ENCODE results near the gene LRRK1. TPM values are rescaled to one million over a fixed set of nuclear protein-coding genes. Genes with fewer than 3 reads are reported as not detected.
A peak's percentile ranks its signal among the peaks of the same experiment; 100 is the strongest.

The LRRK1 gene
- total RNA-seq, 1 donor from 2014 or later = 21.1 TPM

DNA sequence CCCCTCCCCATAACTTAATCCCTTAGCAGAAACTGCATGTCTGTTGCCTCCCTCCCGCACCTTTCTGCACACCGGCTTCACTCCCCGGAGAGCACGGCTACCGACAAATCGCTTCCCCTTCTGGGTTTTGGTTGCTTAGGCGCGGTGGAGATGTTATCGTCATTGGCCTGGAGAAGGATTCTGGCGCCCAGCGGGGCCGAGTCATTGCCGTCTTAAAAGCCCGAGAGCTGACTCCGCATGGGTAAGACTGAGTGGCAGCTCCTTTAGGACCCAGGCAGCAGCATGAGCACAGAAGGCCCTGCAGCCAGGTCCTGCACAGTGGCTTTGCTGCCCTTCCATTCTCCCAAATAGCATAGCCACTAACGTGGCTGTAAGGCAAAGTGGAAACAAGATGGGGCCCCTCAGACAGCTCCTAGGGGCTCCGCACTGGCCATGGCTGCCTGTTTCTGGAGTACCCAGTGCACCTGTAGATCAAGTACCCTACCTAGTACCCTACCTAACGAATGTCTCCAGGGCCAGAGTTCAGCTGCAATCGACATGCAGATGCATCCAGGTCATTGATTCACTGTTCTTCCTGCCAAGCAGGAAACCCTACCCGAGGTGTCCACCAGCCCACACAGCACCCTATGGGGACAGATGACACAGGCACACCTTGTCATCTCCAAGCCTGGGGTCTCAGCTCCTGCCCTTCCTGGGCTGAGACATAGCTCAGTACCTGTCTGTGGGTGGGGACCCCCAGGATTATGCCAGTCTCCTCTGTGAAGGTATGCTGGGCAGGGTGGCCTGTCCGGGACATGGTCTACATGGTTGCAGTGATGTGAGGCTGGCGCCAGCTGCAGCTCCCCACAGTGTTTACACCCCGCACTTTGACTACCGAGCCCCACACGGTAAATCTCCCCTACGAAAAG, 147.6 kb downstream of the LRRK1 start:
- TF ChIP-seq, protein P1, sequence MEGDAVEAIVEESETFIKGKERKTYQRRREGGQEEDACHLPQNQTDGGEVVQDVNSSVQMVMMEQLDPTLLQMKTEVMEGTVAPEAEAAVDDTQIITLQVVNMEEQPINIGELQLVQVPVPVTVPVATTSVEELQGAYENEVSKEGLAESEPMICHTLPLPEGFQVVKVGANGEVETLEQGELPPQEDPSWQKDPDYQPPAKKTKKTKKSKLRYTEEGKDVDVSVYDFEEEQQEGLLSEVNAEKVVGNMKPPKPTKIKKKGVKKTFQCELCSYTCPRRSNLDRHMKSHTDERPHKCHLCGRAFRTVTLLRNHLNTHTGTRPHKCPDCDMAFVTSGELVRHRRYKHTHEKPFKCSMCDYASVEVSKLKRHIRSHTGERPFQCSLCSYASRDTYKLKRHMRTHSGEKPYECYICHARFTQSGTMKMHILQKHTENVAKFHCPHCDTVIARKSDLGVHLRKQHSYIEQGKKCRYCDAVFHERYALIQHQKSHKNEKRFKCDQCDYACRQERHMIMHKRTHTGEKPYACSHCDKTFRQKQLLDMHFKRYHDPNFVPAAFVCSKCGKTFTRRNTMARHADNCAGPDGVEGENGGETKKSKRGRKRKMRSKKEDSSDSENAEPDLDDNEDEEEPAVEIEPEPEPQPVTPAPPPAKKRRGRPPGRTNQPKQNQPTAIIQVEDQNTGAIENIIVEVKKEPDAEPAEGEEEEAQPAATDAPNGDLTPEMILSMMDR (IDR thresholded peaks at IDR 0.05) = no peak
- TF ChIP-seq POLR2A (IDR thresholded peaks at IDR 0.05) = no peak
- TF ChIP-seq POLR2AphosphoS5 (IDR thresholded peaks at IDR 0.05; ENCODE audit: insufficient read depth in 1 of 2, low read depth in 1 of 2) = no peak
- intact Hi-C loops (cut with DNase I) = no loop called here
- Histone ChIP-seq H3K36me3 (peaks cover 0 to 4% of the 10 kb centered on the region in 2 donors), H3K4me3 (no peak overlapping the region), H3K27me3 (no peaks in the 10 kb centered on the region), H3K27ac (no peak overlapping the region), H3K9me3 (no peaks in the 10 kb centered on the region), H3K4me1 (peaks cover 19% of the 10 kb centered on the region)
- DNase-seq (ENCODE audit: extremely low spot score in 2 of 2) = no peak

DNA sequence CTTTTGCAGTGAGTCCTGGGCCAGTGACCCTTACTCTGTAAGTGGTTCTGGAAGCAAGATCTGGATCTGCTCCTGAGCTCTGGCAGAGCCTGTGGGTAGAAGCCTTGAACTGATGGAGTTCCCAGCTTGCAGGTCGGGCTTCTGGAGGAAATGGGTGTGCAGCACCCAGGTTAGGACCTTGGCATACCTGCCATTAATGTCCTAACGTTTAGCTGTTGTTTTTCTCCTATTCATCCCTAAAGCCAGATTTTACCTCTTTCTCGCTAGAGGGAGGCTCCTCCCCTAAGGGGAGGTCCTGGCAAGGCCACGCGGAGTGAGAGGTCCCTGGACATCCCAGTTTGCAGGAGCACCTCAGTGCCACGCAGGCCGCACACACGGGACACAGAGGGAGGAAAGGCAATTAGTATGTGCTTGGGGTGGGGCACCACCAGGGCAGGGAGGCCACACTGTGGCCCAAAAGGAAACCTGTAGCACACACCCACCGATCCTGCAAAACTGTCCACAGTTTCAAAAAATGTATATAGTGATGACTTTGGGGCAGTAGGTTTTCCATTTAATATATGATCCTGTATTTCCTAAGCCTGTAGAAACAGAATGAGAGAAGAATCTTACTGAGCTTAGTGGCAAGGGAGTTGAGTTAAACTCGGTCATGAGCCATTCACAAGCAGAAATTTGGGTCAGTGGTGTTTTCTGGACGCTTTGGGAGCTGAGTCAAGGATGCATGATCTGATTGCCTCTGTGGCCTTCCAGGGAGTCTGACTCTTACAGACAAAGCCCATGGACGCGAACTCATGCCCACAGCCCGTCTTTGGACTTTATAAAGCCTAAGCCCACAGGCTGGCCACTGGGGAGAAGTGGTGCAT, 148.7 kb downstream of the LRRK1 start:
- Histone ChIP-seq H3K4me3 (no peak overlapping the region), H3K27me3 (no peaks in the 10 kb centered on the region), H3K27ac (peak overlapping the region; percentile 64), H3K36me3 (peaks cover 0 to 4% of the 10 kb centered on the region in 2 donors), H3K9me3 (no peaks in the 10 kb centered on the region), H3K4me1 (peaks cover 19% of the 10 kb centered on the region)
- intact Hi-C loops (cut with DNase I) = no loop called here
- no peak for DNase-seq (ENCODE audit: extremely low spot score in 2 of 2)
- TF ChIP-seq POLR2AphosphoS5 (IDR thresholded peaks at IDR 0.05; ENCODE audit: insufficient read depth in 1 of 2, low read depth in 1 of 2) (no peak), POLR2A (IDR thresholded peaks at IDR 0.05) (no peak)
- TF ChIP-seq, protein P1 (IDR thresholded peaks at IDR 0.05) = no peak

DNA sequence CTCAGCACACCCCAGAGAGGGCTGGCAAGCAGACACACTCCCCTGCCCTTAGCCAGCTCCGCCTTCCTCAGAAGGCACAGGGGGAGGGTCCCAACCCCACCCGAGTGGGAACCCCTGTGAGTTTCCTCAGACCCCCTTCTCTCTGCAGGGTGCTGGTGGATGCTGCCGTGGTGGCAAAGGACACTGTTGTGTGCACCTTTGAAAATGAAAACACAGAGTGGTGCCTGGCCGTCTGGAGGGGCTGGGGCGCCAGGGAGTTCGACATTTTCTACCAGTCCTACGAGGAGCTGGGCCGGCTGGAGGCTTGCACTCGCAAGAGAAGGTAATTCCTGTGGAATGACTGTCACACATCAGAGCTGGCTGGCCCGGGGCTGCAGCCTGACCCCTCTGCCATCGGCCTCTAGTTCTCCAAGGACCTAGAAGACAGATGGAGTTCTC, 149.4 kb downstream of the LRRK1 start:
- Histone ChIP-seq H3K36me3 (peaks cover 0 to 4% of the 10 kb centered on the region in 2 donors), H3K4me3 (no peak overlapping the region), H3K27ac (peak overlapping the region; percentile 64), H3K4me1 (peaks cover 19% of the 10 kb centered on the region), H3K27me3 (no peaks in the 10 kb centered on the region), H3K9me3 (no peaks in the 10 kb centered on the region)
- no peak for DNase-seq (ENCODE audit: extremely low spot score in 2 of 2)
- intact Hi-C loops (cut with DNase I) = no loop called here
- TF ChIP-seq, protein P1 (IDR thresholded peaks at IDR 0.05) = no peak
- no peak for TF ChIP-seq POLR2AphosphoS5 (IDR thresholded peaks at IDR 0.05; ENCODE audit: insufficient read depth in 1 of 2, low read depth in 1 of 2)
- TF ChIP-seq POLR2A (IDR thresholded peaks at IDR 0.05) = no peak

DNA sequence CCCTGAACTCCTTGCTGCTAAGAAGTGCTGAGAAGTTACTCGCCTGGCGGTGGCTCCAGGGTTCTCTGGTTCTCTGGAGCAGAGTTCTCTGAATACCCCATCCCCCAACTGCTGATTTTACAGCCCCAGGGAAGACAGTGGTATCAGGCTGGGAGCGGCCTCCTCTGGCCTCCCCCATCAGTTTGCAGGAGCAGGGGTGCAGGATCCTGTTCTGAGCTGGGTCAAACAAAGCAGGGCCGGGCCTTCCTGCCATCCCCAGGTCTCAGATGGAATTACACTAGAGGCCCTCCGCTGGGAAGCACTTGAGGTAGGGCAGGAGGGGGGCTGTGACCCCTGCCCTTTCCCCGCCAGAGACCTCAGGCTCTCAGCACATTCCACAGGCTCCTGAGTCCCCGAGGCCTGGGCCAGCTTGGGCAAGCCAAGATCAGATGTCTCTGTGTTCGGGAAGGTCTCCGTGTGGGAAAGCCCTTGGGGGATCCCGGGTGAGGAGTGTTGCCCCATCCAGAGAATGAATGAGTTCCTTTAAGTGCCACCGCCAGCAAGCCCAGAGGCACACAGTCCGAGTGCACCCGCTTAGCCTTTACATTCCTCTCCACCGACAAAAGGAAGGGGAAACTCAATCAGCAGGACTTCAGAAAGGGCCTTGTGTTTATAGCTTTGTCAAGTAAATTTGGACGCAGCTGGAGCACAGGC, 149.9 kb downstream of the LRRK1 start:
- H3K4me1 ChIP-seq = peaks cover 19% of the 10 kb centered on the region
- intact Hi-C loops (cut with DNase I) = no loop called here
- H3K27me3 ChIP-seq = no peaks in the 10 kb centered on the region
- no peak overlapping the region for H3K4me3 ChIP-seq
- no peak for TF ChIP-seq POLR2A (IDR thresholded peaks at IDR 0.05)
- TF ChIP-seq, protein P1 (IDR thresholded peaks at IDR 0.05) = no peak
- TF ChIP-seq POLR2AphosphoS5 (IDR thresholded peaks at IDR 0.05; ENCODE audit: insufficient read depth in 1 of 2, low read depth in 1 of 2) = no peak
- no peaks in the 10 kb centered on the region for H3K9me3 ChIP-seq
- DNase-seq (ENCODE audit: extremely low spot score in 2 of 2) = no peak
- peaks cover 0 to 4% of the 10 kb centered on the region in 2 donors for H3K36me3 ChIP-seq
- peak overlapping the region; percentile 64 for H3K27ac ChIP-seq
